Stimulated activated memory B cell treated with anti-CD40 and anti-IgM and Interleukin-4, amounts not matched to agents 10 μg/mL and 1 μg/mL and 100 μg/mL, for 72 hours (primary cell): ENCODE data around the gene ERCC8.

Experiments
- ATAC-seq: fragments of 150-1000 bp; cut with Tn5 transposase; 2 replicates; pipeline ENCODE4 v1.10.0; 2021
- H3K27ac Mint-ChIP-seq: one replicate; pipeline ENCODE4 v1.8.0; 2022; ENCODE audit warnings: mild to moderate bottlenecking, mixed read lengths
- H3K27me3 Mint-ChIP-seq: one replicate; pipeline ENCODE4 v1.8.0; 2022; ENCODE audit warnings: mixed read lengths
- H3K36me3 Mint-ChIP-seq: one replicate; pipeline ENCODE4 v1.8.0; 2022; ENCODE audit warnings: mixed read lengths
- H3K4me1 Mint-ChIP-seq: one replicate; pipeline ENCODE4 v1.8.0; 2022; ENCODE audit warnings: mixed read lengths
- H3K4me3 Mint-ChIP-seq: one replicate; pipeline ENCODE4 v1.8.0; 2022; ENCODE audit warnings: mild to moderate bottlenecking, moderate library complexity, mixed read lengths
- H3K9me3 Mint-ChIP-seq: one replicate; pipeline ENCODE4 v1.8.0; 2022; ENCODE audit warnings: mixed read lengths

The ERCC8 gene

DNA sequence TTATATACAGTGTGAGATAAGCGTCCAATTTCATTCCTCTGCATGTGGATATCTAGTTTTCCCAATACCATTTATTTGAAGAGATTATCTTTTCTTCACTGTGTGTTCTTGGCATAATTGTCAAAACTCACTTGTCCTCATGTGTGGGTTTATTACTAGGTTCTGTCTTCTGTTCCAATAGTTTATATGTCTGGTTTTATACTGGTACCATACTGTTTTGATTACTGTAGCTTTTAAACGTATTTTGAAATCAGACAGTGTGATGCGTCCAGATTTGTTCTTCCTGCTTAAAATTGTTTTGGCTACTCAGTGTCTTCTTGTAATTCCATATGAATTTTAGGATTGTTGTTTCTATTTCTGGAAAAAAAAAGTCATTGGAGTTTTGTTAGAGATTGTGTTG lies 10.4 kb upstream of the ERCC8 start:
- ATAC-seq = no peak
- Mint-ChIP-seq H3K36me3 (peaks cover 15% of the 10 kb centered on the region), H3K27me3 (no peaks in the 10 kb centered on the region), H3K4me1 (peaks cover 27% of the 10 kb centered on the region), H3K9me3 (no peaks in the 10 kb centered on the region), H3K4me3 (no peak overlapping the region), H3K27ac (no peak overlapping the region)

DNA sequence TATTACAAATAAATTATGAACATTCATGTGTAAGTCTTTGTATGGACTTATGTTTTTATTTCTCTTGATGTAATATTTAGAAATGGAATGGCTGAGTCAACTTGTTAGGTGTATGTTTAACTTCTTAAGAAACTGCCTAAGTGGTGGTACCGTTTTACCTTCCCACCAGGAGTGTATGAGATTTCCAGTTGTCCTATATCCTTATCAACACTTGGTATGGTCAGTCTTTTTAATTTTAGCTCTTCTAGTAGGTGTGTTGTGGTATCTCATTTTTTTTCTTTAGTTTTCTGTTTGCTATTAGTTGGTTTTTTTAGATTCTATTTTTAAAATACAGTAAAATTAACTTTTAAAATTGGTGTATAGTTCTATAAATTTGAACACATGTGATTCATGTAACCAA lies 3.9 kb upstream of the ERCC8 start:
- ATAC-seq = no peak
- Mint-ChIP-seq H3K27ac (no peak overlapping the region), H3K4me3 (no peak overlapping the region), H3K36me3 (peaks cover 12% of the 10 kb centered on the region), H3K27me3 (no peaks in the 10 kb centered on the region), H3K9me3 (peaks cover 3% of the 10 kb centered on the region), H3K4me1 (peaks cover 33% of the 10 kb centered on the region)

DNA sequence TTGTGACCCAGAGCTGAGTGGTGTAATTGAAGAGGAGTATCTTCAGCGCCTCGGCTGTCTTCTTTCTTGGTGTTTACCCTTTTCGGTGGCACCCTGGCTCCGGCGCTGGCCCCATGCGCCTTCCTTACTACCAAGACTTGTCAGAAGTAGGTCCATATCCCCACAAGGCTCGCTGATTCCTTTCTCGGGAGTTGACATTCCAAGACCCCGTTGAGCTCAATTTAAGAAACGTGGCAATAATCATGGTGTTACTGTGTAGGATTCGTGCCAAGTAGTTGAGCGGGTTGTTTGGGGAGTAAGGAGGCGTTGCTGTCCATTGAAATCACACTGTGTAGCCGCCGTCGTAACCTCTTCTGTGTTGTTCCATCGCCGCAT lies 930 bp upstream of the ERCC8 start:
- no peaks in the 10 kb centered on the region for H3K27me3 Mint-ChIP-seq
- H3K9me3 Mint-ChIP-seq = peaks cover 3% of the 10 kb centered on the region
- H3K4me1 Mint-ChIP-seq = peaks cover 23% of the 10 kb centered on the region
- peaks cover 10% of the 10 kb centered on the region for H3K36me3 Mint-ChIP-seq
- no peak overlapping the region for H3K27ac Mint-ChIP-seq
- no peak overlapping the region for H3K4me3 Mint-ChIP-seq
- ATAC-seq = peak; percentile 34

GRCh38 chr5:60943624-60944023 lies 1.2 kb downstream of the ERCC8 start:
- Mint-ChIP-seq H3K4me3 (no peak overlapping the region), H3K4me1 (peaks cover 14% of the 10 kb centered on the region), H3K27ac (no peak overlapping the region), H3K27me3 (no peaks in the 10 kb centered on the region), H3K9me3 (no peaks in the 10 kb centered on the region), H3K36me3 (no peaks in the 10 kb centered on the region)
- ATAC-seq = no peak

- Mint-ChIP-seq H3K27me3 (no peaks in the 10 kb centered on the region), H3K9me3 (no peaks in the 10 kb centered on the region), H3K36me3 (peaks cover 20% of the 10 kb centered on the region), H3K27ac (no peak overlapping the region), H3K4me3 (no peak overlapping the region), H3K4me1 (no peaks in the 10 kb centered on the region)
- no peak for ATAC-seq
Observed at GRCh38 chr5:60929024-60929423, 15.8 kb downstream of the ERCC8 start.

GRCh38 chr5:60927450-60927849 lies 17.4 kb downstream of the ERCC8 start:
- no peak for ATAC-seq
- Mint-ChIP-seq H3K9me3 (no peaks in the 10 kb centered on the region), H3K27ac (no peak overlapping the region), H3K4me3 (no peak overlapping the region), H3K4me1 (no peaks in the 10 kb centered on the region), H3K27me3 (no peaks in the 10 kb centered on the region), H3K36me3 (peaks cover 30% of the 10 kb centered on the region)

GRCh38 chr5:60918466-60918865 lies 26.4 kb downstream of the ERCC8 start:
- Mint-ChIP-seq H3K4me1 (no peaks in the 10 kb centered on the region), H3K36me3 (peaks cover 58% of the 10 kb centered on the region)

GRCh38 chr5:60916646-60917045 lies 28.2 kb downstream of the ERCC8 start:
- Mint-ChIP-seq H3K36me3 (peaks cover 58% of the 10 kb centered on the region), H3K27me3 (no peaks in the 10 kb centered on the region), H3K4me3 (no peak overlapping the region), H3K27ac (no peak overlapping the region), H3K9me3 (peaks cover 4% of the 10 kb centered on the region), H3K4me1 (no peaks in the 10 kb centered on the region)
- ATAC-seq = no peak

More at GRCh38 chr5:60918466-60918865, 26.4 kb downstream of the ERCC8 start:
- ATAC-seq = no peak
- Mint-ChIP-seq H3K27ac (no peak overlapping the region), H3K27me3 (no peaks in the 10 kb centered on the region), H3K9me3 (peaks cover 3% of the 10 kb centered on the region), H3K4me3 (no peak overlapping the region)

DNA sequence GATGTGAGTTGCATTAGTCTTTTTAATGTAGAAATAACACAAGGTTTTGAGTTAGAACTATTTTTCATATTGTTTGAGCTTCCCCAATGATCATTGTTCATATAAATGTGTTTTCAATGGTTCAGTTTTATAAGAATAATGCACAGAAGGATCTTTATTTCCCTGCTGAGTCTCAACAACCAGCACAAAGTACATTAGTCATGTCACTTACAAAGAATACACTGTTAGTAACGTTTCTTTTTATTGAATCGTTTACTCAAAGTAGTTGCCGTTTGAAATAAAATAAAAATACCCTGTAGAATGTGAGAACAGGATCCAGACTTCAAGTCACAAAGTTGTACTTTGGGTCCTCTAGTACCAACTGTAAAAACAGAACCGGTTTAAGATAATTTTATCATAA lies 41.5 kb downstream of the ERCC8 start:
- Mint-ChIP-seq H3K27ac (no peak overlapping the region), H3K27me3 (no peaks in the 10 kb centered on the region), H3K4me3 (no peak overlapping the region), H3K4me1 (no peaks in the 10 kb centered on the region), H3K9me3 (no peaks in the 10 kb centered on the region), H3K36me3 (peaks cover 40% of the 10 kb centered on the region)
- no peak for ATAC-seq

GRCh38 chr5:60896991-60897390 lies 47.9 kb downstream of the ERCC8 start:
- no peak for ATAC-seq
- H3K9me3 Mint-ChIP-seq = no peaks in the 10 kb centered on the region
- no peak overlapping the region for H3K4me3 Mint-ChIP-seq
- H3K27me3 Mint-ChIP-seq = no peaks in the 10 kb centered on the region
- peaks cover 60% of the 10 kb centered on the region for H3K36me3 Mint-ChIP-seq
- no peak overlapping the region for H3K27ac Mint-ChIP-seq
- H3K4me1 Mint-ChIP-seq = no peaks in the 10 kb centered on the region

DNA sequence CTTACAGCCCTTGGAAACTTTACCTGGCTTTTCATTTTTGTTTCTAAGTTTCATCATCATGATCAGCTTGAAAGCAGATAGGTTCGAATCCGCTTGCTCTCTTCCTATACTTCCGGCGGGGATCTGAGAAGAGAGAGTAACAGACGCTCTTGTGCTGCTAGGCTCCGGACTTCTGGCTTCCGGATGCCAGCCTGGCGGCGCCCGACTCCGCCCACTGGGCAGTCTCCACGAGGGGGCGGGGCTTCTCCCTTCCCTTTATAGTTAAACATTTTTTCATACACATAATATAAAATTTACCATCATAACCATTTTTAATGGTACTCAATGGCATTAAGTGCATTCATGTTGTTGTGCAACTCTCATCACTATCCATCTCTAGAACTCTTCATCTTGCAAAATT lies 51.3 kb downstream of the ERCC8 start:
- no peaks in the 10 kb centered on the region for H3K4me1 Mint-ChIP-seq
- no peak overlapping the region for H3K4me3 Mint-ChIP-seq
- H3K27me3 Mint-ChIP-seq = no peaks in the 10 kb centered on the region
- no peak overlapping the region for H3K27ac Mint-ChIP-seq
- H3K36me3 Mint-ChIP-seq = peaks cover 60% of the 10 kb centered on the region
- no peaks in the 10 kb centered on the region for H3K9me3 Mint-ChIP-seq
- ATAC-seq = no peak

- Mint-ChIP-seq H3K27ac (no peak overlapping the region), H3K36me3 (peaks cover 53% of the 10 kb centered on the region), H3K27me3 (no peaks in the 10 kb centered on the region), H3K4me1 (no peaks in the 10 kb centered on the region), H3K9me3 (no peaks in the 10 kb centered on the region), H3K4me3 (no peak overlapping the region)
- ATAC-seq = no peak
Observed at GRCh38 chr5:60891667-60892066, 53.2 kb downstream of the ERCC8 start.

- H3K27ac Mint-ChIP-seq = peak overlapping the region; percentile 37
- peak; percentile 27 for ATAC-seq
- H3K4me1 Mint-ChIP-seq = no peaks in the 10 kb centered on the region
- H3K27me3 Mint-ChIP-seq = no peaks in the 10 kb centered on the region
- no peak overlapping the region for H3K4me3 Mint-ChIP-seq
- peaks cover 35% of the 10 kb centered on the region for H3K36me3 Mint-ChIP-seq
- no peaks in the 10 kb centered on the region for H3K9me3 Mint-ChIP-seq
Observed at GRCh38 chr5:60888359-60889061, 56.4 kb downstream of the ERCC8 start.

GRCh38 chr5:60887746-60888145 lies 57.1 kb downstream of the ERCC8 start:
- Mint-ChIP-seq H3K36me3 (peaks cover 35% of the 10 kb centered on the region), H3K4me1 (no peaks in the 10 kb centered on the region), H3K27me3 (no peaks in the 10 kb centered on the region), H3K9me3 (no peaks in the 10 kb centered on the region), H3K27ac (no peak overlapping the region), H3K4me3 (no peak overlapping the region)
- no peak for ATAC-seq

GRCh38 chr5:60887096-60887495 lies 57.8 kb downstream of the ERCC8 start:
- ATAC-seq = no peak
- no peaks in the 10 kb centered on the region for H3K27me3 Mint-ChIP-seq
- peaks cover 34% of the 10 kb centered on the region for H3K36me3 Mint-ChIP-seq
- H3K27ac Mint-ChIP-seq = no peak overlapping the region
- no peak overlapping the region for H3K4me3 Mint-ChIP-seq
- no peaks in the 10 kb centered on the region for H3K4me1 Mint-ChIP-seq
- H3K9me3 Mint-ChIP-seq = no peaks in the 10 kb centered on the region

DNA sequence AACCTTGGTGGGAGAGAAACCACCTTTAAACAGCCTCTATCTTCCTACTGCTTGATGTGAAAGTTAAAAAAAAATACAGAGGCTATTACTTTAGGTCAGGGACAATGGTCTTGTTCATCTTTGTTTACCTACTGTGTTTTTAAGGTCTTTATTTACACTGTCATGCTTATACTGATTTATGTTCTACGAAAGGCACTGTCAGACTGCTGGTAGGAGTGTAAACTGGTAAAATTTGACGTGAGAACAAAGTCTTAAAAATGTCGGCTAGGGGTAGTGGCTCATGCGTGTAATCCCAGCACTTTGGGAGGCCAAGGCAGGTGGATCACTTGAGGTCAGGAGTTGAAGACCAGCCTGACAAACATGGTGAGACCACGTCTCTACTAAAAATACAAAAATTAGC lies 58.7 kb downstream of the ERCC8 start:
- peaks cover 35% of the 10 kb centered on the region for H3K36me3 Mint-ChIP-seq
- H3K4me1 Mint-ChIP-seq = no peaks in the 10 kb centered on the region
- no peaks in the 10 kb centered on the region for H3K9me3 Mint-ChIP-seq
- ATAC-seq = no peak
- no peak overlapping the region for H3K27ac Mint-ChIP-seq
- H3K4me3 Mint-ChIP-seq = no peak overlapping the region
- H3K27me3 Mint-ChIP-seq = no peaks in the 10 kb centered on the region

DNA sequence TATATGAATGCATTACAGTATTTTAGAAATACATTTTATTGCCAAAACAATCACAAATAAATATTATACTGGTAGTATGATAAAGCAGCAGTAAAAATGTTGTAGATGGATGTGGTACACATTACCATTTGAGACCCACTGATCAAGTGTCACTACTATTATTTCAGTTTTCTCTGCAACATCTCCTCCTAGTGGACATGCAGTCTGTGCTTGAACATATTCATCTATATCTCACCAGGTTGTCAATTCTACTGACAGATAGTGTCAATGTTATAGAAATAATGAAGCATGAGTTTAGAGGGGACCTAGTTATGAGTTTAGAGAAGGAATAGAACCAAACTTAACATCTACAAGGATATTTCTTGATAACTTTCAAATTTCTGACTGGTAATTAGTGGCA lies 61.6 kb downstream of the ERCC8 start:
- H3K9me3 Mint-ChIP-seq = peaks cover 7% of the 10 kb centered on the region
- H3K27ac Mint-ChIP-seq = no peak overlapping the region
- ATAC-seq = no peak
- H3K36me3 Mint-ChIP-seq = peaks cover 23% of the 10 kb centered on the region
- no peaks in the 10 kb centered on the region for H3K4me1 Mint-ChIP-seq
- no peaks in the 10 kb centered on the region for H3K27me3 Mint-ChIP-seq
- no peak overlapping the region for H3K4me3 Mint-ChIP-seq
